Activated naive CD8-positive, alpha-beta T cell (primary cell): ENCODE results near the gene HNRNPLL.

ENCODE experiments used
- H3K27ac Mint-ChIP-seq: one replicate; pipeline ENCODE4 v1.8.0; 2021; ENCODE audit warnings: mixed read lengths
- H3K27me3 Mint-ChIP-seq: one replicate; pipeline ENCODE4 v1.8.0; 2021; ENCODE audit warnings: mixed read lengths
- H3K36me3 Mint-ChIP-seq: one replicate; pipeline ENCODE4 v1.8.0; 2021; ENCODE audit warnings: mixed read lengths
- H3K4me1 Mint-ChIP-seq: one replicate; pipeline ENCODE4 v1.8.0; 2021; ENCODE audit warnings: low read depth, mixed read lengths
- H3K4me3 Mint-ChIP-seq: one replicate; pipeline ENCODE4 v1.8.0; 2021; ENCODE audit warnings: mild to moderate bottlenecking, mixed read lengths
- H3K9me3 Mint-ChIP-seq: one replicate; pipeline ENCODE4 v1.8.0; 2021; ENCODE audit warnings: low read depth, mixed read lengths

The HNRNPLL gene

DNA sequence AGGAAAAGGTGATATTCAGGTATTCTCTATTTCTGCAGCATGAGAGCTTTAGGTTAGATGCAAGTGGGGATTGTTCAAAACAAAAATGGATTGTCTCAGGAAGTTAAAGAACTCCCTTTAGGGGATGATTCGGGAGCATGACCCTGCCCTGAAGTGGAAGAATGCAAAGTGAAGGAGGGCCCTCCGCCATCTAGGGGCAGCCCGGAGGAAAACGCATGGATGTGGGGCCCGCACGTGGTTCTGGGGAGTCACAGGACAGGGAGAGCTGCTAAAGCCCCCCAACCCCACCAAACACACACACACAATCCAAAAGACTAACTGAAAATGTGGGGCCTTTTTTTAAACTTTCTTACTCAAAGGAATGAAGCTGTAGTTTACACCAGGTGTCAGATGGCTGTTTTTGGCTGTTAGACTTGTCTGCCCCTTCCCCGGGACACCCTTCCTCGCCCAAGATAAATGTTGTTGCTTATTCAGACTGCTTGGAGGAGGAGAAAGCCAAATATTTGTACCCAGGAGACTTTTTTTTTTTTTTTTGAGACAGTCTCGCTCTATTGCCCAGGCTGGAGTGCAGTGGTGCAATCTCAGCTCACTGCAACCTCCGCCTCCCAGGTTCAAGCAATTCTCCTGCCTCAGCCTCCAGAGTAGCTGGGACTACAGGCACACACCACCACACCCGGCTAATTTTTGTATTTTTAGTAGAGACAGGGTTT lies 78.8 kb downstream of the HNRNPLL start:
- no peaks in the 10 kb centered on the region for H3K9me3 Mint-ChIP-seq
- H3K36me3 Mint-ChIP-seq = peaks cover 2% of the 10 kb centered on the region
- H3K27ac Mint-ChIP-seq = no peak overlapping the region
- no peak overlapping the region for H3K4me3 Mint-ChIP-seq
- H3K4me1 Mint-ChIP-seq = peaks cover 5% of the 10 kb centered on the region
- peaks cover 9% of the 10 kb centered on the region for H3K27me3 Mint-ChIP-seq

- no peak overlapping the region for H3K27ac Mint-ChIP-seq
- H3K9me3 Mint-ChIP-seq = no peaks in the 10 kb centered on the region
- no peaks in the 10 kb centered on the region for H3K36me3 Mint-ChIP-seq
- H3K4me1 Mint-ChIP-seq = no peaks in the 10 kb centered on the region
- H3K27me3 Mint-ChIP-seq = peaks cover 5% of the 10 kb centered on the region
- no peak overlapping the region for H3K4me3 Mint-ChIP-seq
These were observed 79.9 kb downstream of the HNRNPLL start for GRCh38 chr2:38522754-38523349.

GRCh38 chr2:38521835-38522234 lies 80.9 kb downstream of the HNRNPLL start:
- Mint-ChIP-seq H3K27me3 (peaks cover 2% of the 10 kb centered on the region), H3K4me3 (no peak overlapping the region), H3K4me1 (no peaks in the 10 kb centered on the region), H3K36me3 (no peaks in the 10 kb centered on the region), H3K27ac (no peak overlapping the region), H3K9me3 (no peaks in the 10 kb centered on the region)

DNA sequence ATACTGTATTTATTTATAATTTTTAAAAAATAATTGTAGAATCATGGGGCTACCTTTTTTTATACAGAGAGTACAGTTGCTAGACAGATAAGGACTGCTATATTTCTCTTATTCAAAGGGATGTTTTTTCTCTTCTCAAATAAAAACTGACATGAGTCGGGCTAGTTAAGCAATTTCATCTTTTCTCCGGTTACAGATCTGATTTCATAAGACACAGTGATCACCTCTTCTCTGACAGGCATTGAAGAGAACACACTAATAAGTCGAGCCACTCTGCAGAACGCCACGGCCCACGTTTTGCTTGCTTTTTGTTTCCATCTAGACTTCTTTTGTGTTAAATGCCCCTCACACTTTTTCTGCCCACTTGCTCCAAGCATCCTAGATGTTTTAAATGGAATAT lies 85.4 kb downstream of the HNRNPLL start:
- Mint-ChIP-seq H3K27ac (no peak overlapping the region), H3K27me3 (no peaks in the 10 kb centered on the region), H3K36me3 (no peaks in the 10 kb centered on the region), H3K4me1 (no peaks in the 10 kb centered on the region), H3K9me3 (no peaks in the 10 kb centered on the region), H3K4me3 (no peak overlapping the region)

DNA sequence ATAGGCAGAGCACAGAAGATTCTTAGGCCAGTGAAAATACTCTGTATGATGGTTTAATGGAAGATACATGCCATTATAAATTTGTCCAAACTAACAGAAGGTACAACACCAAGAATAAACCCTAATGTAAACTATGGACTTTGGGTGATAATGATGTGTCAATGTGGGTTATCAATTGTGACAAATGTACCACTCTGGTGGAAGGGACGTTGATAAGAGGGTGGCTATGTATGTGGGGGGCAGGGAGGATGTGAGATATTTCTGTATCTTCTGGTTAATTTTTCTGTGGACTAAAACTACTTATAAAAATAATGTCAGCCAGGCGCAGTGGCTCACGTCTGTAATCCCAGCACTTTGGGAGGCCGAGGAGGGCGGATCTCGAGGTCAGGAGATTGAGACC lies 86.2 kb downstream of the HNRNPLL start:
- Mint-ChIP-seq H3K27ac (no peak overlapping the region), H3K9me3 (no peaks in the 10 kb centered on the region), H3K36me3 (no peaks in the 10 kb centered on the region), H3K27me3 (no peaks in the 10 kb centered on the region), H3K4me3 (no peak overlapping the region), H3K4me1 (no peaks in the 10 kb centered on the region)

DNA sequence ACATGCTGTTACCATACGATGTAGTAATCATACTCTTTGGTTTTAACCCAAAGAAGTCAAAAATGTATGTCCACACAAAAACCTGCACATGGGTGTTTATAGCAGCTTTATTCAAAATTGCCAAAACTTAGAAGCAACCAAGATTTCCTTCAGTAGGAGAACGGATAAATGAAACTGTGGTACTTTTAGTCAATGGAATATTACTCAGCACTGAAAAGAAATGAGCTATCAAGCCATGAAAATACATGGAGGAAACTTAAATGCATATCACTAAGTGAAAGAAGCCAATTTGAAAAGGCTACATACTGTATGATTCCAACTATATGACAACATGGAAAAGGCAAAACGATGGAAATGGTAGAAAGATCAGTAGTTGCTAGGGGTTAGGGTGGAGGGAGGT lies 86.6 kb downstream of the HNRNPLL start:
- Mint-ChIP-seq H3K27me3 (peaks cover 2% of the 10 kb centered on the region), H3K4me3 (no peak overlapping the region)

DNA sequence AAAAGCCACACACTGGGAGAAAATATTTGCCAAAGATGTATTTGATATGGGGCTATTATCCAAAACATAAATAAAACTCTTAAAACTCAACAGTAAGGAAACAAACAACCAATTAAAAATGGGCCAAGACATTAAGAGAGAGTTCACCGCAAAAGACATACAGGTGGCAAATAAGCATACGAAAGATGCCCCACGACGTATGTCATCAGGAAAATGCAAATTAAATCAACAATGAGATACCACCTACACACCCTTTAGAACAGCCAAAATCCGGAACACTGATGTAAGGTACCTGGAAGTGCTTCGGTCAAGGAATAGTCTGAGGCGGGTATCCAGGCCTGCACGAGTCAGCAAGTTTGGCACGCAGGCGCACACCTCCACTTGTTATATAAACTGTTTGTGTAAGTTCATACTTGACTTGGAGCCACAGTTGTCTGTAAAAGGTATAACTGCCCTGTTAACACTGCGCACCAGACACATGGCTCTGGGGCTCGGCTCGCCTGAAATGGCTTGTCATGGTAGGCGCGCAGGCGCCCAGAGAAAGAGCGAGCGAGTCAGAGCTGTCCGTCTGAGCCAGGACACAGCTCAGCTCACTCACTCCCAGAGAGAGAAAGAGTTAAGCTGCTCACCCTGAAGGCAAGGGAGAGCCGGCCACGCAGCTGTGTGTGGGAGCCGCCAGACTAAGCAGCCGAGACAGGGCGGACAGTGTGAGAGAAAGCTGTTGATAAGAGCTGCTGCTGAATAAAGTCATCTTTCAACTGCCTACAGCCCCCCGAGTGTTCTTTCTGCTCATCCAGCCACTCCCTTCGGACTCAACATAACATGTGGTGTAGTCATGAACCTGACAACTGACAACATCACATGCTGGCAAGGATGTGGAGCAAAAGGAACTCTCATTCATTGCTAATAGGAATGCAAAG lies 87.3 kb downstream of the HNRNPLL start:
- no peak overlapping the region for H3K4me3 Mint-ChIP-seq
- H3K27me3 Mint-ChIP-seq = peaks cover 2% of the 10 kb centered on the region
- no peaks in the 10 kb centered on the region for H3K4me1 Mint-ChIP-seq
- no peaks in the 10 kb centered on the region for H3K9me3 Mint-ChIP-seq
- H3K36me3 Mint-ChIP-seq = no peaks in the 10 kb centered on the region
- no peak overlapping the region for H3K27ac Mint-ChIP-seq

More for the DNA sequence above, 86.6 kb downstream of the HNRNPLL start:
- Mint-ChIP-seq H3K27ac (no peak overlapping the region), H3K36me3 (no peaks in the 10 kb centered on the region), H3K9me3 (no peaks in the 10 kb centered on the region), H3K4me1 (no peaks in the 10 kb centered on the region)

- Mint-ChIP-seq H3K27ac (no peak overlapping the region), H3K27me3 (peaks cover 2% of the 10 kb centered on the region), H3K36me3 (no peaks in the 10 kb centered on the region), H3K4me3 (no peak overlapping the region), H3K4me1 (no peaks in the 10 kb centered on the region), H3K9me3 (no peaks in the 10 kb centered on the region)
These were observed 88.0 kb downstream of the HNRNPLL start for GRCh38 chr2:38514603-38515154.

- Mint-ChIP-seq H3K9me3 (no peaks in the 10 kb centered on the region), H3K4me1 (no peaks in the 10 kb centered on the region), H3K27me3 (peaks cover 2% of the 10 kb centered on the region), H3K36me3 (no peaks in the 10 kb centered on the region), H3K4me3 (no peak overlapping the region), H3K27ac (no peak overlapping the region)
These were observed 90.5 kb downstream of the HNRNPLL start for GRCh38 chr2:38512211-38512610.
